Activated T-helper 9 cell treated with anti-CD3 and anti-CD28 coated beads, Interleukin-2, amount 50 U/mL, for 16 hours (primary cell): ENCODE measurements around the gene HINT3.
"Not testable (repeated sequence)": the region's sequence is repeated elsewhere in the genome, so short reads cannot be mapped to it uniquely, and the experiment has no call there.

Experiments used
- DNase-seq: peaks from one replicate; pipeline ENCODE4 v3.0.0-alpha.2; 2020; ENCODE audit warnings: low read depth

Gene HINT3

DNA sequence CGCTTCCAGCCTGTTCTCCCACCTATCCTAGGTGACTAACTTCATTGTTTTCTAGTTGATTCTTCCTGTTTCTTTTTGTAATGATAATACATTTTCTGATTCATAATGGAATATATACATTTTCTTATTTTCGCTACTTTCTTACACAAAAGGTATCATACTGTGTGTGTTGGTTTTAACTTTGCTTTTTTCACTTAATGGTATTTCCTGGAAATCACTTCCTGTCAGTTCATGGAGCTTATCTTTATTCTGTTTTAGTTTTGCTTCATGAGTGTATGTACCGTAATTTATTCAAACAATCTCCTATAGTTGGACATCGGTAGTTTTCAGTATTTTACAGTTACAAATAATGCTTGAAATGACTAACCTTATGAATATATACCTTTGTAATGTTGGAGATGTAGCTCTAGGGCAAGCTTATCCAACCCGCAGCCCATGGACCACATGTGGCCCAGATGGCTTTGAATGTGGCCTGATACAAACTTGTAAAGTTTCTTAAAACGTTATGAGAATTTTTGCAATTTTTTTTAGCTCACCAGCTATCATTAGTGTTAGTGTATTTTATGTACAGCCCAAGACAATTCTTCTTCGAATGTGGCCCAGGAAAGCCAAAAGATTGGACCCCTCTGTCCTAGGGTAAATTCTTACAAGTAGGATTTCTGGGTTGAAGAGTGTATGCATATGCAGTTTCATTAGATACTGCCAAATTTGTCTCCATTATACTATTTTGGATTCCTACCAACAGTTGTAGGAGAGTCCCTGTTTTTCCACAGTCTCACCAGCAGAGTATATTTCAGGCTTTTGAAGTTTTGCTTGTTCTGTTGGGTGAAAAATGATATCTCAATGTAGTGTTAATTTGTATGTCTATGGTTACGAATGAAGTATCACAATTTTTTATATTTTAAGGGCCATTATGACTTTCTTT is 46.4 kb downstream of the HINT3 start:
- no peak for DNase-seq

- DNase-seq = no peak
These were observed 51.2 kb downstream of the HINT3 start for GRCh38 chr6:126007800-126008199.

GRCh38 chr6:126010040-126010439 is 53.5 kb downstream of the HINT3 start:
- DNase-seq = no peak

GRCh38 chr6:126015863-126016262 is 59.3 kb downstream of the HINT3 start:
- no peak for DNase-seq

DNA sequence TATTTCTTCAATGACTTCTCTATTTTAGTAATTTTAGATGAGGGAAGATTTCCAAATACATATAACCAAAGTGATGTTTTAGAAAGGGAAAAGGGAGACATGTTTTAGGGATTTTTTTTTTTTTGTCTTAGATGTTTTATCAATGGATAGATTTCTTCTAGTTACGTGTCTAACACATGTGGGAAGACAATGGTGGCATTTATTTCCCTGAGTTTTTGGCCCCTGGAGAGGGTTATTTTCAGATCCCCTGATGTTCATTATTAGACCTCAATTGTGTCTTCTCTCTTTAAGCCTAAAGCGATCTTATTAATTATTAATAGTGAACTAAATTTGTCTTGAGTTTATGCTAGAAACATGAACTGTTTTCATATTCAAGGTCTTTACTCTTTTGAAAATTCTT is 60.0 kb downstream of the HINT3 start:
- DNase-seq = no peak

DNA sequence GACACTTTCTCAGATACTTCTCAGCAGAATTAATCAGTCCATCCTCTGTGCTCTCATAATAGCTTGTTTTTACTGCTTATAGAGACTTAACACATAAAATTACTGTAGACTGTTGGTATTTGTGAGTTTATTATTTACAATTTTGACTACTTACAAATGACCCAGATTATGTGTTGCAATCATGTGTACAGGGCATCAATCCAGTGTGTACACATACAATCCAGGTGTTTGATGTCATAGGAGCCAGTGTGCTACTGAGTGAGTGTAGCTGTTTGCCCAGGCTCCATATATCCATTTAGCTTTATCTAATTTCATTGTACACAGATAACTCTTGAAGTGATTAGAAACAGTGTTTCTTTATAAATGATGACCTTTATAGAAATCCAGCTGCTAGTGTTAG is 61.1 kb downstream of the HINT3 start:
- no peak for DNase-seq

- no peak for DNase-seq
These were observed 63.9 kb downstream of the HINT3 start for GRCh38 chr6:126020305-126021050.

- DNase-seq = not testable (repeated sequence)
These were observed 66.9 kb downstream of the HINT3 start for GRCh38 chr6:126023474-126023873.

DNA sequence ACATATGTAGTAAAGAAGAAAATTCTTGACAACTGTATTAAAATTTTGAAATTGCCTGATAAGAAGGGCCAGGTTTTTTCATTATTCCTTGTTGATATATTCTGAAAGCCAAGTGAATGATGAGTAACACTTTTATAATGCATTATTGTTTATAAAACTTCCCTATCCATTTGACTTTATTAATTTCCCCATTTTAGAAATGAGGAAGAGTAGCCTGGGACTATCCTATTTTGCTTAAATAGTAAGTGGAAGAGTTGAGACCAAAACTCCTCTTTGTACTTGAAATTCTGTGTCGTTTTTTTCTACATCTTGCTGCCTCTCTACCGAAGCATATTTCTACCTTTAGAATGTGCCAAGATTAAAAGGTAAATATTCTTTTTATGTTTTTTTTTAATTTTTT is 69.4 kb downstream of the HINT3 start:
- no peak for DNase-seq

- DNase-seq = no peak
These were observed 71.0 kb downstream of the HINT3 start for GRCh38 chr6:126027601-126028000.
